Gastroesophageal sphincter (tissue), 4 donors: ENCODE measurements around the gene ZNF236. TPM values are rescaled to one million over a fixed set of nuclear protein-coding genes. Genes with fewer than 3 reads are reported as not detected.
"Not testable (repeated sequence)": the region's sequence is repeated elsewhere in the genome, so short reads cannot be mapped to it uniquely, and the experiment has no call there.

ENCODE experiments used
- ATAC-seq: fragments of 150-250 bp; one replicate; pipeline ENCODE4 v1.9.1; 2016; ENCODE audit warnings: mild to moderate bottlenecking, moderate library complexity
- H3K27ac ChIP-seq, 4 donors: fragments of 200-600 bp; sonication (generic) in 3 of 4; 1 replicate in 3 of 4; 2 replicates in 1 of 4; pipeline ENCODE4 v1.5.1; 2016 to 2019
- H3K27me3 ChIP-seq: fragments of 200-600 bp; sonication (generic); one replicate; pipeline ENCODE4 v1.5.1; 2019
- H3K36me3 ChIP-seq, 2 donors: fragments of 200-600 bp; sonication (generic); one replicate each; pipeline ENCODE4 v1.5.1; 2019; ENCODE audit warnings: control low read depth in 1 of 2
- H3K4me1 ChIP-seq, 3 donors: fragments of 200-600 bp; sonication (generic); 1 replicate in 2 of 3; 2 replicates in 1 of 3; pipeline ENCODE4 v1.5.1; 2016 to 2019; ENCODE audit warnings: control low read depth in 2 of 3
- H3K4me3 ChIP-seq, 2 donors: fragments of 200-600 bp; sonication (generic); one replicate each; pipeline ENCODE4 v1.5.1; 2019; ENCODE audit warnings: mild to moderate bottlenecking in 1 of 2, moderate library complexity in 1 of 2
- H3K9me3 ChIP-seq, 3 donors: fragments of 200-600 bp; sonication (generic); one replicate each; pipeline ENCODE4 v1.5.1; 2017 to 2019; ENCODE audit warnings: control low read depth in 2 of 3
- EP300 ChIP-seq: sonication (generic); formaldehyde crosslinking; IDR thresholded peaks from one replicate; pipeline ENCODE4 v1.6.1; 2017; ENCODE audit warnings: antibody characterized with exemption, mild to moderate bottlenecking
- POLR2A ChIP-seq, 2 donors: fragments of 450-650 bp; IDR thresholded peaks; one replicate each; pipeline ENCODE4 v1.6.1; 2017; ENCODE audit warnings: antibody characterized with exemption in 2 of 2, mild to moderate bottlenecking in 2 of 2, moderate library complexity in 1 of 2
- POLR2AphosphoS5 ChIP-seq: sonication (generic); formaldehyde crosslinking; IDR thresholded peaks from one replicate; pipeline ENCODE4 v1.6.1; 2017; ENCODE audit warnings: antibody characterized with exemption
- WGBS, 2 donors: methylation state at CpG; one replicate each; pipeline ENCODE4 v1.1.5; 2018; ENCODE audit warnings: low coverage in 1 of 2; 5-methylcytosine and 5-hydroxymethylcytosine counted together
- small RNA-seq, 4 donors: library from RNA; depleted of rRNA; stranded (forward); fragments of <200 nt; gene quantifications; one replicate each; pipeline ENCODE3, GENCODE V24; 2016
- total RNA-seq, 4 donors: library from RNA; depleted of rRNA; stranded (reverse); fragments of >200 nt; gene quantifications; one replicate each; pipeline ENCODE4 v1.1.0, GENCODE V29; 2016
- TF ChIP-seq, protein P1 (sequence below), 4 experiments: fragments of 200-600 bp in 2 of 4; fragments of 450-650 bp in 2 of 4; sonication (generic) in 1 of 4; IDR thresholded peaks; one replicate each; pipeline ENCODE4 v1.5.1; 2017 to 2019; ENCODE audit warnings: antibody characterized with exemption in 4 of 4, mild to moderate bottlenecking in 2 of 4, moderate library complexity in 2 of 4

The ZNF236 gene
- total RNA-seq, 4 donors from 2014 or later = 8.5 to 26.8 (median 16.8) TPM

DNA sequence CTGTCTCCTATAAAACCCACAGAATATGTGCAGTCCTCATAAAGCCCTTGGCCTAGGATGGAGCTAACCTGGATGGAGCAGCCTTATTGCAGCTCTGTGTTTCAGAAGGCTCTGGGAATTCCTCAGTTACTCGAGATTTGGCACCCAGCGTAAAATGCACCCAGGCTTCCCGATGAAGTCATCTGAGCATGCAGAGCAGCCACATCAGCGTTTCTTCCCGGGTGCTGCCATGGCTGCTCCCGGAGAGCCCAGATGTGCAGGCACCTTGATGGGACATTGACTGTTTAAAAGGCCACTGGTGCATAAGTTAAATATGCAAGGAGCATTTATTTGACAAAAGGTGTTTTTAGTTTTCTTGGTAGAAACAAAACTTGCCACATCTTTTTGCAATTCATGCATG lies 195.0 kb downstream of the ZNF236 start:
- ATAC-seq = no peak
- Histone ChIP-seq H3K4me1 (peaks cover 0 to 21% (median 5%) of the 10 kb centered on the region in 3 donors), H3K27me3 (no peaks in the 10 kb centered on the region), H3K9me3 (no peaks in the 10 kb centered on the region), H3K27ac (no peak overlapping the region), H3K36me3 (peaks cover 0 to 19% of the 10 kb centered on the region in 2 donors), H3K4me3 (no peak overlapping the region)
- WGBS, 2 donors = no CpG with 5 or more reads among the region's 6 CpGs
- no peak for TF ChIP-seq EP300
- TF ChIP-seq POLR2AphosphoS5 = no peak
- TF ChIP-seq POLR2A (IDR thresholded peaks at IDR 0.05) = no peak
- TF ChIP-seq, protein P1, sequence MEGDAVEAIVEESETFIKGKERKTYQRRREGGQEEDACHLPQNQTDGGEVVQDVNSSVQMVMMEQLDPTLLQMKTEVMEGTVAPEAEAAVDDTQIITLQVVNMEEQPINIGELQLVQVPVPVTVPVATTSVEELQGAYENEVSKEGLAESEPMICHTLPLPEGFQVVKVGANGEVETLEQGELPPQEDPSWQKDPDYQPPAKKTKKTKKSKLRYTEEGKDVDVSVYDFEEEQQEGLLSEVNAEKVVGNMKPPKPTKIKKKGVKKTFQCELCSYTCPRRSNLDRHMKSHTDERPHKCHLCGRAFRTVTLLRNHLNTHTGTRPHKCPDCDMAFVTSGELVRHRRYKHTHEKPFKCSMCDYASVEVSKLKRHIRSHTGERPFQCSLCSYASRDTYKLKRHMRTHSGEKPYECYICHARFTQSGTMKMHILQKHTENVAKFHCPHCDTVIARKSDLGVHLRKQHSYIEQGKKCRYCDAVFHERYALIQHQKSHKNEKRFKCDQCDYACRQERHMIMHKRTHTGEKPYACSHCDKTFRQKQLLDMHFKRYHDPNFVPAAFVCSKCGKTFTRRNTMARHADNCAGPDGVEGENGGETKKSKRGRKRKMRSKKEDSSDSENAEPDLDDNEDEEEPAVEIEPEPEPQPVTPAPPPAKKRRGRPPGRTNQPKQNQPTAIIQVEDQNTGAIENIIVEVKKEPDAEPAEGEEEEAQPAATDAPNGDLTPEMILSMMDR (IDR thresholded peaks at IDR 0.05) = no peak

DNA sequence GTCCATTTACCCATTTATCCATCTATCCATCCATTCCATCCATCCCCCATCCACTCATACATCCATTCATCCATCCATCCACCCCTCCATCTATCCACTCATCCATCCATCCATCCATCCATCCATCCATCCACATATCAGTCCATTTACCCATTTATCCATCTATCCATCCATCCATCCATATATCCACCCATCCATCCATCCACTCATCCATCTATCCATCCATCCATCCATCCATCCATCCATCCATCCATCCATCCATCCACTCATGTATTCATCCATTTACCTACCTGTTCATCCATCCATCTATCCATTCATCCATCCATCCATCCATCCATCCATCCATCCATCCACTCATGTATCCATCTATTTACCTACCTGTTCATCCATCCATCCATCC lies 196.3 kb downstream of the ZNF236 start:
- Histone ChIP-seq H3K4me1 (peaks cover 0 to 11% (median 5%) of the 10 kb centered on the region in 3 donors), H3K36me3 (peaks cover 0 to 19% of the 10 kb centered on the region in 2 donors)
- H3K4me3 ChIP-seq, H3K27me3 ChIP-seq, H3K27ac ChIP-seq, ATAC-seq, H3K9me3 ChIP-seq: not testable (repeated sequence)

DNA sequence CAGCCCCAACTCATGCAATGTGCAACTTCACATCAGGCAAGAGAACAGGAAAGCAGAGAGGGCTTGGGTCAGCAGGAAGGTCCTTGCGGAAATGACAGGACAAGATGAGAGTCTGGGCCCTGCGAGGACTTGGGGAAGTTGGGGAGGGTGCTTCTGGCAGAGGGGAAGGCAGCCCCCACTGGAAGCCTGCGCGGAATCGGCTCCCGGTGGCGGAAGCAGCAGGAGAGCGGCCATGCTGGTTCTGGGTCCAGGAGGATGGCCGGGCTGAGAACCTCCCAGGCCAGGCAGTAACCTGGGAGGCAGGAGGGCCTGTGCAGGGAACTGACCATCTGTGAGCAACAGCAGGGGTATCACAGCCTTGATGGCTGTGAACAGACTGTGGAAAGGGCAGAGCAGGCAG lies 197.3 kb downstream of the ZNF236 start:
- WGBS, 2 donors = 95% methylated on average over 8 of the region's 9 CpGs; no CpG with 5 or more reads in 1 of the 2 donors
- Histone ChIP-seq H3K4me3 (no peak overlapping the region), H3K9me3 (no peaks in the 10 kb centered on the region), H3K27ac (no peak overlapping the region), H3K36me3 (peaks cover 0 to 23% of the 10 kb centered on the region in 2 donors), H3K27me3 (no peaks in the 10 kb centered on the region), H3K4me1 (peaks cover 0 to under 1% (median 0%) of the 10 kb centered on the region in 3 donors)
- ATAC-seq = no peak
- TF ChIP-seq, protein P1 (IDR thresholded peaks at IDR 0.05) = no peak
- TF ChIP-seq POLR2A (IDR thresholded peaks at IDR 0.05) (no peak), EP300 (no peak), POLR2AphosphoS5 (no peak)

Small RNA genes lying within 50 kb of the gene (small RNA-seq; reads per million reads assigned to genes)
- gene RF00017 (0 reads per million in 4 donors), gene RNU6-346P (0 reads per million in 4 donors)
